Endothelial cell of umbilical vein (primary cell): ENCODE results near the gene MLLT6. TPM values are rescaled to one million over a fixed set of nuclear protein-coding genes. Genes with fewer than 3 reads are reported as not detected.

Experiments used
- BruUV-seq: library from RNA; stranded (reverse); fragments of 400-500 nt; replicated peaks from 2 replicates; lab custom pipeline; 2021; lab: Mats Ljungman, UMichigan
- CTCF ChIA-PET: fragments of 300-600, 350-600 bp; sonication (Branson Sonifier 250); formaldehyde crosslinking; loops from one replicate; lab custom pipeline; 2021; ENCODE audit warnings: antibody characterized with exemption, inconsistent platforms; lab: Charles Lee
- POLR2A ChIA-PET: fragments of 300-600, 350-600 bp; sonication (Branson Sonifier 250); formaldehyde crosslinking; loops from one replicate; lab custom pipeline; 2021; ENCODE audit warnings: antibody characterized with exemption, inconsistent platforms; lab: Charles Lee
- DNase-seq: peaks from one replicate; pipeline ENCODE4 v3.0.0-alpha.2; 2011; ENCODE audit warnings: low read depth, low spot score
- FAIRE-seq: peaks from 2 replicates; lab custom pipeline; 2011; peaks lifted over from hg19 to GRCh38; lab: Jason Lieb, UNC
- H2AFZ ChIP-seq: 2 replicates; pipeline ENCODE4 v1.6.0; 2012; ENCODE audit warnings: low read depth, low read length, control low read depth, inconsistent platforms
- H3K27ac ChIP-seq: 2 replicates; pipeline ENCODE4 v1.5.1; 2011; ENCODE audit warnings: low read depth, mild to moderate bottlenecking, control low read depth, low read length, moderate library complexity; ENCODE audit not compliant: insufficient read depth
- H3K27me3 ChIP-seq, 2 experiments: 2 replicates each; pipeline versions ENCODE4 v1.6.0 to v1.6.1; 2011; ENCODE audit warnings: low read length in 2 of 2, mixed read lengths in 1 of 2; ENCODE audit not compliant: control insufficient read depth in 2 of 2, insufficient read depth in 2 of 2
- H3K36me3 ChIP-seq, 2 experiments: 2 replicates in 1 of 2; 3 replicates in 1 of 2; pipeline ENCODE4 v1.5.1; 2011; ENCODE audit warnings: low read length in 2 of 2, mild to moderate bottlenecking in 1 of 2, moderate library complexity in 1 of 2; ENCODE audit not compliant: control insufficient read depth in 2 of 2, insufficient read depth in 2 of 2; ENCODE audit errors: extremely low read depth in 1 of 2
- H3K4me1 ChIP-seq: 3 replicates; pipeline ENCODE4 v1.5.1; 2011; ENCODE audit warnings: mild to moderate bottlenecking, low read length; ENCODE audit not compliant: control insufficient read depth, insufficient read depth; ENCODE audit errors: extremely low read depth
- H3K4me2 ChIP-seq: 2 replicates; pipeline ENCODE4 v1.6.1; 2011; ENCODE audit warnings: low read length, control low read depth, mixed read lengths; ENCODE audit not compliant: insufficient read depth
- H3K4me3 ChIP-seq, 3 experiments: fragments of 200-600 bp in 1 of 3; sonication (generic), shearing (Covaris generic) in 1 of 3; replicated peaks in 1 of 3; 2 replicates each; pipeline ENCODE4 v1.5.1; 2011 to 2016; ENCODE audit warnings: control low read depth in 3 of 3, low read length in 3 of 3, mild to moderate bottlenecking in 2 of 3, inconsistent platforms in 1 of 3, low read depth in 1 of 3, moderate library complexity in 1 of 3; ENCODE audit not compliant: insufficient read depth in 1 of 3
- H3K79me2 ChIP-seq: 2 replicates; pipeline ENCODE4 v1.6.0; 2012; ENCODE audit warnings: low read length, inconsistent platforms; ENCODE audit not compliant: control insufficient read depth, insufficient read depth
- H3K9ac ChIP-seq: replicated peaks from 2 replicates; pipeline ENCODE3; 2011; ENCODE audit warnings: low read length, control low read depth; ENCODE audit not compliant: insufficient read depth; ENCODE audit errors: extremely low read depth
- H3K9me1 ChIP-seq: replicated peaks from 3 replicates; pipeline ENCODE4 v1.6.0; 2011; ENCODE audit warnings: mild to moderate bottlenecking, low read length; ENCODE audit not compliant: control insufficient read depth, insufficient read depth; ENCODE audit errors: extremely low read depth
- H3K9me3 ChIP-seq: replicated peaks from 2 replicates; pipeline ENCODE4 v1.5.1; 2012; ENCODE audit warnings: low read length, inconsistent platforms; ENCODE audit not compliant: control insufficient read depth, insufficient read depth
- H4K20me1 ChIP-seq: replicated peaks from 2 replicates; pipeline ENCODE3; 2011; ENCODE audit warnings: mild to moderate bottlenecking, low read length; ENCODE audit not compliant: control insufficient read depth, insufficient read depth; ENCODE audit errors: extremely low read depth
- CTCF ChIP-seq, 2 donors: IDR thresholded peaks; 1 replicate in 1 of 2; 2 replicates in 1 of 2; pipeline ENCODE4 v1.5.1; 2011; ENCODE audit warnings: low read length in 2 of 2, mild to moderate bottlenecking in 2 of 2, moderate library complexity in 2 of 2, control low read depth in 1 of 2, inconsistent platforms in 1 of 2, low read depth in 1 of 2; ENCODE audit not compliant: insufficient read depth in 1 of 2; ENCODE audit errors: extremely low read depth in 1 of 2
- EZH2 ChIP-seq: IDR thresholded peaks from 2 replicates; pipeline ENCODE4 v1.6.1; 2012; ENCODE audit warnings: borderline replicate concordance, low read depth, mild to moderate bottlenecking, moderate library complexity, low read length, inconsistent platforms; ENCODE audit not compliant: severe bottlenecking
- FOS ChIP-seq: IDR thresholded peaks from 2 replicates; pipeline ENCODE4 v1.6.1; 2011; ENCODE audit warnings: mild to moderate bottlenecking, low read length, moderate library complexity, borderline replicate concordance; ENCODE audit not compliant: insufficient read depth
- GATA2 ChIP-seq: IDR thresholded peaks from 2 replicates; pipeline ENCODE4 v1.7.0; 2011; ENCODE audit warnings: low read depth, mild to moderate bottlenecking, moderate library complexity, mixed read lengths, low read length; ENCODE audit not compliant: insufficient read length, insufficient read depth
- JUN ChIP-seq: IDR thresholded peaks from 2 replicates; pipeline ENCODE4 v1.6.1; 2011; ENCODE audit warnings: borderline replicate concordance, low read depth; ENCODE audit not compliant: insufficient read length, insufficient read depth
- MAX ChIP-seq: IDR thresholded peaks from 2 replicates; pipeline ENCODE4 v1.6.1; 2011; ENCODE audit not compliant: insufficient read depth, insufficient read length
- MYC ChIP-seq: IDR thresholded peaks from one replicate; pipeline ENCODE4 v1.6.1; 2011; ENCODE audit warnings: mild to moderate bottlenecking, low read depth, low read length
- POLR2A ChIP-seq: IDR thresholded peaks from 2 replicates; pipeline ENCODE4 v1.6.1; 2012; ENCODE audit warnings: low read depth, mild to moderate bottlenecking, control low read depth, low read length
- POLR2AphosphoS5 ChIP-seq: IDR thresholded peaks from 2 replicates; pipeline ENCODE4 v1.6.1; 2012; ENCODE audit warnings: low read depth, mild to moderate bottlenecking, control low read depth, low read length, moderate library complexity; ENCODE audit not compliant: insufficient read depth
- dilution Hi-C: fragments of 300-500 bp; cut with MboI; formaldehyde crosslinking; loops from one replicate; pipeline ENCODE4 v1.15.0; 2019; ENCODE audit warnings: low sequenced_read_pairs; ENCODE audit not compliant: extremely low pct_ligation_motif_present
- intact Hi-C: fragments of 100-400 bp; cut with micrococcal nuclease; formaldehyde crosslinking; loops from one replicate; pipeline ENCODE4 v1.10.0; 2022
- polyA plus RNA-seq, 4 experiments: library from polyadenylated mRNA; depleted of rRNA in 3 of 4; stranded (reverse) in 3 of 4; unstranded in 1 of 4; fragments of >200 nt; gene quantifications; 2 replicates each; pipeline versions ENCODE4 v1.2.1 to v1.2.3, GENCODE V29; 2011 to 2012; ENCODE audit warnings: missing spikeins in 1 of 4
- total RNA-seq: library from RNA; stranded (reverse); gene quantifications from 2 replicates; pipeline ENCODE4 v1.2.3, GENCODE V29; 2021

The MLLT6 gene
- total and polyA plus RNA-seq, 2 donors (not counting 3 experiments of a cell fraction or from before 2014, with no cell fraction given), result 32.1 to 85.4 TPM

GRCh38 chr17:38703742-38704605 is 1.1 kb upstream of the MLLT6 start:
- intact Hi-C loops, result loop anchor here (2.0 to 5.0 kb wide), 2 partner anchors 45 to 163 kb away; partner anchors contain the start of gene PCGF2
- Histone ChIP-seq H2AFZ (peak overlapping the region; percentile 6), H3K9me3 (no peaks in the 10 kb centered on the region), H3K36me3 (peaks cover 0 to 5% of the 10 kb centered on the region in 2 experiments), H3K9me1 (no peaks in the 10 kb centered on the region), H3K4me2 (peak overlapping the region; percentile 75), H3K27me3 (no peaks in the 10 kb centered on the region), H3K27ac (peak overlapping the region; percentile 38), H3K4me1 (peaks cover 44% of the 10 kb centered on the region), H4K20me1 (no peaks in the 10 kb centered on the region), H3K79me2 (peaks cover 16% of the 10 kb centered on the region), H3K4me3 (peak overlapping the region; percentile 51 to 64 (median 59)), H3K9ac (peak overlapping the region; percentile 81)
- ChIA-PET CTCF (interaction anchor here (0.9 to 3.8 kb wide), 10 partner anchors 7 to 165 kb away, joined by 3 to 39 read pairs (median 7); no protein-coding TSS in a partner anchor), POLR2A (interaction anchor here (0.6 to 1.5 kb wide), 2 partner anchors 15 to 16 kb away, joined by 3 to 5 read pairs; no protein-coding TSS in a partner anchor)
- BruUV-seq, result no TSS peak
- TF ChIP-seq EZH2, result no peak
- no peak for TF ChIP-seq JUN
- no peak for TF ChIP-seq MAX
- TF ChIP-seq MYC, result no peak
- no peak for TF ChIP-seq POLR2A
- TF ChIP-seq POLR2AphosphoS5, result no peak
- no peak for TF ChIP-seq CTCF (IDR thresholded peaks at IDR 0.05; ENCODE audit: extremely low read depth in 1 of 2, insufficient read depth in 1 of 2, low read depth in 1 of 2, low read length in 2 of 2)
- no peak for TF ChIP-seq FOS
- TF ChIP-seq GATA2, result no peak
- dilution Hi-C loops, result no loop called here
- DNase-seq (peak; percentile 21), FAIRE-seq (no peak)
